DND-41 (cell line): ENCODE measurements around the gene SPTA1.

Source experiments
- ATAC-seq: fragments of 200-7000 bp; cut with Tn5 transposase; 3 replicates; pipeline ENCODE4 v1.9.1; 2021; ENCODE audit warnings: low read depth; ENCODE audit not compliant: insufficient read depth
- DNase-seq: peaks from one replicate; pipeline ENCODE4 v3.0.0-alpha.2; 2020
- H2AFZ ChIP-seq: 2 replicates; pipeline ENCODE4 v1.6.0; 2012; ENCODE audit warnings: low read depth, low read length
- H3K27ac ChIP-seq: 2 replicates; pipeline ENCODE4 v1.5.1; 2012; ENCODE audit warnings: low read length, inconsistent platforms
- H3K27me3 ChIP-seq: fragments of 200-600 bp; sonication (generic); 2 replicates; pipeline ENCODE4 v1.6.0; 2012; ENCODE audit warnings: low read length, mild to moderate bottlenecking, inconsistent platforms; ENCODE audit not compliant: insufficient read depth, poor library complexity
- H3K36me3 ChIP-seq: 2 replicates; pipeline ENCODE4 v1.5.1; 2012; ENCODE audit warnings: low read length, inconsistent platforms; ENCODE audit not compliant: insufficient read depth
- H3K4me1 ChIP-seq: 2 replicates; pipeline ENCODE4 v1.5.1; 2012; ENCODE audit warnings: mild to moderate bottlenecking, low read length; ENCODE audit not compliant: insufficient read depth
- H3K4me2 ChIP-seq: 2 replicates; pipeline ENCODE4 v1.6.0; 2012; ENCODE audit warnings: mild to moderate bottlenecking, moderate library complexity, low read length, inconsistent platforms; ENCODE audit not compliant: insufficient read depth
- H3K4me3 ChIP-seq, 2 experiments: fragments of 200-600 bp in 1 of 2; shearing (Covaris generic) in 1 of 2; 2 replicates each; pipeline ENCODE4 v1.5.1; 2012 to 2016; ENCODE audit warnings: inconsistent platforms in 2 of 2, low read length in 2 of 2, mild to moderate bottlenecking in 2 of 2, low read depth in 1 of 2, moderate library complexity in 1 of 2
- H3K79me2 ChIP-seq: 2 replicates; pipeline ENCODE4 v1.6.0; 2012; ENCODE audit warnings: low read length, inconsistent platforms; ENCODE audit not compliant: insufficient read depth
- H3K9ac ChIP-seq: 2 replicates; pipeline ENCODE4 v1.6.0; 2012; ENCODE audit warnings: low read depth, mild to moderate bottlenecking, inconsistent platforms, low read length, moderate library complexity
- H3K9me3 ChIP-seq: 2 replicates; pipeline ENCODE4 v1.5.1; 2012; ENCODE audit warnings: low read length, moderate library complexity, mild to moderate bottlenecking, inconsistent platforms; ENCODE audit not compliant: insufficient read depth, severe bottlenecking
- H4K20me1 ChIP-seq: 2 replicates; pipeline ENCODE4 v1.6.0; 2012; ENCODE audit warnings: low read length; ENCODE audit not compliant: insufficient read depth
- CTCF ChIP-seq: IDR thresholded peaks from 2 replicates; pipeline ENCODE4 v1.5.1; 2012; ENCODE audit warnings: borderline replicate concordance, low read length, moderate library complexity, mild to moderate bottlenecking; ENCODE audit not compliant: poor library complexity, severe bottlenecking; ENCODE audit errors: extremely low read depth
- EZH2 ChIP-seq: IDR thresholded peaks from 3 replicates; pipeline ENCODE4 v1.6.1; 2012; ENCODE audit warnings: borderline replicate concordance, low read depth, mild to moderate bottlenecking, moderate library complexity, low read length, inconsistent platforms; ENCODE audit not compliant: severe bottlenecking

SPTA1 gene

GRCh38 chr1:158724442-158724841, 37.9 kb upstream of the SPTA1 start:
- H3K4me3 ChIP-seq: no peak overlapping the region
- no peak overlapping the region for H3K4me2 ChIP-seq
- H2AFZ ChIP-seq: no peak overlapping the region
- TF ChIP-seq CTCF (no peak), EZH2 (no peak)
- H4K20me1 ChIP-seq: no peaks in the 10 kb centered on the region
- H3K9ac ChIP-seq: no peak overlapping the region
- no peaks in the 10 kb centered on the region for H3K79me2 ChIP-seq
- DNase-seq: no peak
- no peaks in the 10 kb centered on the region for H3K36me3 ChIP-seq
- no peaks in the 10 kb centered on the region for H3K4me1 ChIP-seq
- H3K27ac ChIP-seq: no peak overlapping the region
- no peaks in the 10 kb centered on the region for H3K9me3 ChIP-seq
- no peak for ATAC-seq
- peaks cover 23% of the 10 kb centered on the region for H3K27me3 ChIP-seq

GRCh38 chr1:158720620-158721019, 34.1 kb upstream of the SPTA1 start, which contains the start of gene OR6K3:
OR6K3 (minus strand) TSS chr1:158720720; CDS start chr1:158718115, 2,605 bp downstream.
- Histone ChIP-seq H3K27ac (no peak within 1 kb of the TSS), H3K79me2 (no peaks in the 10 kb centered on the region), H3K36me3 (no peaks in the 10 kb centered on the region), H3K9me3 (no peaks in the 10 kb centered on the region), H4K20me1 (no peaks in the 10 kb centered on the region), H3K9ac (no peak within 1 kb of the TSS), H2AFZ (no peak within 1 kb of the TSS), H3K27me3 (peaks cover 17% of the 10 kb centered on the region), H3K4me3 (no peak within 1 kb of the TSS), H3K4me1 (no peaks in the 10 kb centered on the region), H3K4me2 (no peak within 1 kb of the TSS)
- ATAC-seq (no peak), DNase-seq (no peak)
- TF ChIP-seq EZH2: no peak
- no peak for TF ChIP-seq CTCF

GRCh38 chr1:158719664-158720063, 33.1 kb upstream of the SPTA1 start:
- no peaks in the 10 kb centered on the region for H3K79me2 ChIP-seq
- DNase-seq (no peak), ATAC-seq (no peak)
- H3K36me3 ChIP-seq: no peaks in the 10 kb centered on the region
- peaks cover 19% of the 10 kb centered on the region for H3K27me3 ChIP-seq
- no peak overlapping the region for H2AFZ ChIP-seq
- no peaks in the 10 kb centered on the region for H3K4me1 ChIP-seq
- no peaks in the 10 kb centered on the region for H4K20me1 ChIP-seq
- H3K9ac ChIP-seq: no peak overlapping the region
- H3K4me2 ChIP-seq: no peak overlapping the region
- no peaks in the 10 kb centered on the region for H3K9me3 ChIP-seq
- no peak overlapping the region for H3K4me3 ChIP-seq
- TF ChIP-seq CTCF (no peak), EZH2 (no peak)
- no peak overlapping the region for H3K27ac ChIP-seq

- no peak for TF ChIP-seq EZH2
- TF ChIP-seq CTCF: no peak
- H3K27me3 ChIP-seq: peaks cover 15% of the 10 kb centered on the region
These were observed 30.8 kb upstream of the SPTA1 start for GRCh38 chr1:158717344-158717743.

More at GRCh38 chr1:158717344-158717743, 30.8 kb upstream of the SPTA1 start:
- no peaks in the 10 kb centered on the region for H3K4me1 ChIP-seq
- no peak overlapping the region for H3K9ac ChIP-seq
- H3K4me2 ChIP-seq: no peak overlapping the region
- ATAC-seq (no peak), DNase-seq (no peak)
- no peak overlapping the region for H3K4me3 ChIP-seq
- H4K20me1 ChIP-seq: no peaks in the 10 kb centered on the region
- no peak overlapping the region for H3K27ac ChIP-seq
- H2AFZ ChIP-seq: no peak overlapping the region
- no peaks in the 10 kb centered on the region for H3K36me3 ChIP-seq
- H3K79me2 ChIP-seq: no peaks in the 10 kb centered on the region
- H3K9me3 ChIP-seq: no peaks in the 10 kb centered on the region
